GM06990 (cell line): ENCODE results near the gene RRH.
A peak's percentile ranks its signal among the peaks of the same experiment; 100 is the strongest.

ENCODE experiments used
- DNase-seq: peaks from one replicate; pipeline ENCODE4 v3.0.0-alpha.2; 2011; ENCODE audit not compliant: insufficient read length; ENCODE audit errors: extremely low read depth
- H3K27me3 ChIP-seq: replicated peaks from 2 replicates; pipeline ENCODE4 v1.6.0; 2011; ENCODE audit warnings: low read length; ENCODE audit not compliant: control insufficient read depth, insufficient read depth
- H3K36me3 ChIP-seq: 2 replicates; pipeline ENCODE4 v1.5.1; 2011; ENCODE audit warnings: low read length; ENCODE audit not compliant: control insufficient read depth, insufficient read depth
- H3K4me3 ChIP-seq: replicated peaks from 2 replicates; pipeline ENCODE4 v1.5.1; 2011; ENCODE audit warnings: low read depth, mild to moderate bottlenecking, control low read depth, low read length
- CTCF ChIP-seq: IDR thresholded peaks from 2 replicates; pipeline ENCODE4 v1.5.1; 2011; ENCODE audit warnings: low read length, control low read depth, mild to moderate bottlenecking, inconsistent platforms; ENCODE audit not compliant: insufficient read depth, poor library complexity, severe bottlenecking

The RRH gene

GRCh38 chr4:109801099-109801789 lies 26.5 kb upstream of the RRH start:
- Histone ChIP-seq H3K27me3 (no peaks in the 10 kb centered on the region), H3K36me3 (no peaks in the 10 kb centered on the region), H3K4me3 (no peak overlapping the region)
- no peak for TF ChIP-seq CTCF
- DNase-seq, result no peak

- no peak for DNase-seq
- H3K4me3 ChIP-seq, result no peak within 1 kb of the TSS
- TF ChIP-seq CTCF, result no peak
- H3K36me3 ChIP-seq, result no peaks in the 10 kb centered on the region
- no peaks in the 10 kb centered on the region for H3K27me3 ChIP-seq
Observed at GRCh38 chr4:109801895-109802319, 25.9 kb upstream of the RRH start, which contains the start of gene CFI. CFI (minus strand) TSS chr4:109801999; CDS start chr4:109801971, 28 bp downstream.

GRCh38 chr4:109803924-109804571 lies 23.7 kb upstream of the RRH start:
- DNase-seq, result no peak

GRCh38 chr4:109809655-109810054 lies 18.1 kb upstream of the RRH start:
- H3K4me3 ChIP-seq, result no peak overlapping the region
- H3K27me3 ChIP-seq, result no peaks in the 10 kb centered on the region
- H3K36me3 ChIP-seq, result no peaks in the 10 kb centered on the region
- DNase-seq, result no peak
- no peak for TF ChIP-seq CTCF

More at GRCh38 chr4:109803924-109804571, 23.7 kb upstream of the RRH start:
- TF ChIP-seq CTCF, result peak; percentile 55
- H3K4me3 ChIP-seq, result no peak overlapping the region
- H3K27me3 ChIP-seq, result no peaks in the 10 kb centered on the region
- no peaks in the 10 kb centered on the region for H3K36me3 ChIP-seq

DNA sequence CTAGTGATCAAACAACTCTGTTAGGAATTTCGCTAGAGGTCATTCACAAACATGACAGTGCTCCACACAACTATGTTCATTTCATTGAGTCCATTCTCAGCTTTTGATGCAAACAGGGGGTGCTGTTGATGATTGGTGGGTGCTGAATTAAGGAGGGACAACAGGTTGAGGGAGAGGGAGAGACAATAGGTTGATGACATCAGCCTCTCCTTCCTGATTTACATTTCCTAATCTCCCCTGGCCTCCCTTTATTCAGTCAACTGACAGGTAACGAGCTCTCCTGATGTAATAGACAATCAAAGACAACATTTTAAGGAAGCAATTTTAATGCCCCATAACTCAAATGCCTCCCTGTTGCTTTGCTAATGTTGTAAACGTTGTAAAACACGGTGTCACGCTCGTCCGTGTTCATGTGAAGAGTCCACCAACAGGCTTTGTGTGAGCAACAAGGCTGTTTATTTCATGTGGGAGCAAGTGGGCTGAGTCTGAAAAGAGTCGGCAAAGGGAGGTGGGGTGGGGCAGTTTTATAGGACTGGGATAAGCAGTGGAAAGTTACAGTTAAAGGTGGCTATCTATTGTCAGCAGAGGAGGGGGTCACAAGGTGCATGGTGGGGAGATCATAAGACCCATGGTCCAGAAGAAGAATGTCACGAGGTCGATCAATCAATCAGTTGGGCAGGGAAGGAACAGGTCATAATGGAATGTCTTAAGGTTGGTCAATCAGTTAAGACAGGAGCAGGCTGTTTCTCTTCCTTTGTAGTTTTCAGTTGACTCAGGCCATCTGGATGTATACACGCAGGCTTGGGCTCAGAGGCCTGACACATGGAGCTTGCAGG lies 17.0 kb upstream of the RRH start:
- Histone ChIP-seq H3K27me3 (no peaks in the 10 kb centered on the region), H3K36me3 (no peaks in the 10 kb centered on the region), H3K4me3 (no peak overlapping the region)
- DNase-seq, result no peak
- TF ChIP-seq CTCF, result no peak
